AG09319 (cell line): ENCODE results near the gene PKD1L1.

Experiments
- DNase-seq: peaks from one replicate; pipeline ENCODE4 v3.0.0-alpha.2; 2010; ENCODE audit warnings: low read depth; ENCODE audit errors: extremely low read depth
- TF ChIP-seq, protein P1 (sequence below): IDR thresholded peaks from 2 replicates; pipeline ENCODE4 v1.5.1; 2011; ENCODE audit warnings: low read depth, mild to moderate bottlenecking, inconsistent platforms, low read length, moderate library complexity

The PKD1L1 gene

DNA sequence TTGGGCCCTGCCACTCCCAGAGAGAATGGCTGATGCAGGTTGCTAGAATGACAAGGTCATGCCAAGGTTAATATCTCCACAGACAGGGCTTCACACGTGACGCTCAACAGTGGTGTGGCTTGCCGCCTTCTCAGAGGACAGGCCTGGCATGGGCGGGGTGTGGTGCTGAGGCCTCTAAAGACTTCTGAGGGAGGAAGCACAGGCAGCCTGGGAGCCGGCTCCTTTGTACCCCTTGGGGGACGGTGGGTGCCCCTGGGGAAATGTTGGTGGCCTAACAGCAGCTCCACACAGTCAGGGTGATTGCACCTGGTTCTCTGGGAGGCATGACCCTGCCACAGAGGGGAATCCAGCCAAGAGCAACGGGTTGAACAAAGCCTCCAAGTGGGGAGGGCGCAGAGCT is 115.1 kb downstream of the PKD1L1 start:
- DNase-seq = no peak
- TF ChIP-seq, protein P1, sequence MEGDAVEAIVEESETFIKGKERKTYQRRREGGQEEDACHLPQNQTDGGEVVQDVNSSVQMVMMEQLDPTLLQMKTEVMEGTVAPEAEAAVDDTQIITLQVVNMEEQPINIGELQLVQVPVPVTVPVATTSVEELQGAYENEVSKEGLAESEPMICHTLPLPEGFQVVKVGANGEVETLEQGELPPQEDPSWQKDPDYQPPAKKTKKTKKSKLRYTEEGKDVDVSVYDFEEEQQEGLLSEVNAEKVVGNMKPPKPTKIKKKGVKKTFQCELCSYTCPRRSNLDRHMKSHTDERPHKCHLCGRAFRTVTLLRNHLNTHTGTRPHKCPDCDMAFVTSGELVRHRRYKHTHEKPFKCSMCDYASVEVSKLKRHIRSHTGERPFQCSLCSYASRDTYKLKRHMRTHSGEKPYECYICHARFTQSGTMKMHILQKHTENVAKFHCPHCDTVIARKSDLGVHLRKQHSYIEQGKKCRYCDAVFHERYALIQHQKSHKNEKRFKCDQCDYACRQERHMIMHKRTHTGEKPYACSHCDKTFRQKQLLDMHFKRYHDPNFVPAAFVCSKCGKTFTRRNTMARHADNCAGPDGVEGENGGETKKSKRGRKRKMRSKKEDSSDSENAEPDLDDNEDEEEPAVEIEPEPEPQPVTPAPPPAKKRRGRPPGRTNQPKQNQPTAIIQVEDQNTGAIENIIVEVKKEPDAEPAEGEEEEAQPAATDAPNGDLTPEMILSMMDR = no peak

DNA sequence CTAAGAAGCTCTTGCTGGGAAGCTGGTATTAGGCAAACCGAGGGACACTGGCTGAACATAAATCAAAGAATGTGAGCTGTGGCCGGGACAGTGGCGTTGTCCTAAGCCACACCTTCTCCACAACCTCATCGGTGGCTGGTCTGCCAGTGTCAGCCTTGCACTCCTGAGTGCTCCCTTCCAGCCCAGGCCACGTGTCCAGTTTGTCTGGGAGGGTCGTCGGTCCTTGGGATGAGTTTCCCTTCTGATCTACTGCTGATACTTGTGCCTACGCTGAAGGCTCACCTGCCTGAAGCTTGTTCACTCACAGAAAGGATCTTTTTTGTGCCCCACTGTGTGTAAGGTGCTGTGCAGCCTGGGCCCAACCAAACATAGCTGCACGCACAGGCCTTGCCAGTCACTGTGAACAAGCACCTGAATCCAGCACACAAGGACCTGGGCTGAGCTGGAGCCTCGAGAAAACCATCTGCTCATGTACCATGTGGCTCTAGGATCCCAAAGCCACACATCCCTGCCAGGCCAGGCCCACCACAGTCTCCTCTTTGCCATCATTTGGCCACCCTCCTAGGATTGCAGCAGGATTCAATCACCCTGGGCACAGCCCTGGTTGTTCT is 116.1 kb downstream of the PKD1L1 start:
- no peak for DNase-seq
- TF ChIP-seq, protein P1 = no peak

DNA sequence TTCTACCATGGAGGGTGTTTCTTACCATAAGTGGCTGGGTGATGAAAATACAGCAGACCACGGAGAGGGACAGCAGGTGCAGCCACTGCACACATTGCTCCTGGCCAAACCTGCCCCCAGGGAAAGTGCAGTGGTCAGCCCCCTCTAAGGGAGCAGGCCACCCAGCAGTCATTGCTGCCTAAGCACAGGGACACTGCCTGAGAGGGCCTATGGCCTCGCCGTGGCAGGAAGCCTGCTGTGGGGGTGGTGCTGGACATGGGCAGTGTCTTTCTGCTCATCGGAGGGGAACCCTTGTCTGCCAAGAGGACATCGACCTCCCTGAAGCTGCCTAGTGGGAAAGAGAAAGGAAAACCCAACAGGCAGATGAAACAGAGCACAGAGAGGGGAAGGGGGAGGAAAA is 118.3 kb downstream of the PKD1L1 start:
- DNase-seq = no peak
- TF ChIP-seq, protein P1 = no peak

DNA sequence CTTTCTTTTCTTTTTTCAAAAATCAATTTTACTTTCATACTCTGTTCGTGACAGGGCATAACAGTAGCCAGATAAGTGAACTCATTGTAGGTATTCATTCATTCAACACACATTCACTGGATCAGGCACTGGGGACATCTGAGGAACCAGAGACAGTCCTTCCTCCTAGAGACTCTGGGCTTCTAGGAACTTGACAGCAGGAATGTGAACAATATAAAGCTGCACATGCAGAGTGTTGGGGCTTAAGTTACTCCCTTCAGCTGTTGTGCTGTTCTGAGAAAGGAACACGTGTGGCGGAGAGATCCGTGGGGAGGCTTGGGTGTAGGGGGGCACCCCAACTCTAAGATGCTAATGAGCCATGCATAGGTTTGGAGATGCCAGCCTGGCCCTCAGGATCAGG is 120.4 kb downstream of the PKD1L1 start:
- DNase-seq = no peak
- TF ChIP-seq, protein P1 = no peak

DNA sequence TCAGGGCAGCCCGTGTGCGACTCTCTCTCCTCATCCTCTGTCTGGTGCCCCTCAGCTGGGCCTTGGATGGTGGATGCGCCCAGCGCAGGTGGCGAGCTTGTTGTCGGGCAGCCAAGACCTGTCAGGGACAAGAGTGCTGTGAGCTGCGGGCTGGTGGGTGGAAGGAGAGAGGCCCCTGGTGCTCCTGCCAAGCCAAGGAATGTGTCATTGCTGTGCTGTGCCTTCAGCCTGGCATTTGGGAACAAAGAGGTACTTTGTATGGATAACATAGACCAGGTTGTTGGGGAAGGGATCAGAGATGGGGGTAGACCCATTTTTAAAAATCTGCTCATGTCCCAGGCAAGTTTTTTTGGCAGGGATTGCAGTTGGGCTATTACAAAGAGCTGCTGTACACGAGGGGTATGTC is 120.9 kb downstream of the PKD1L1 start:
- TF ChIP-seq, protein P1 = no peak
- DNase-seq = no peak

DNA sequence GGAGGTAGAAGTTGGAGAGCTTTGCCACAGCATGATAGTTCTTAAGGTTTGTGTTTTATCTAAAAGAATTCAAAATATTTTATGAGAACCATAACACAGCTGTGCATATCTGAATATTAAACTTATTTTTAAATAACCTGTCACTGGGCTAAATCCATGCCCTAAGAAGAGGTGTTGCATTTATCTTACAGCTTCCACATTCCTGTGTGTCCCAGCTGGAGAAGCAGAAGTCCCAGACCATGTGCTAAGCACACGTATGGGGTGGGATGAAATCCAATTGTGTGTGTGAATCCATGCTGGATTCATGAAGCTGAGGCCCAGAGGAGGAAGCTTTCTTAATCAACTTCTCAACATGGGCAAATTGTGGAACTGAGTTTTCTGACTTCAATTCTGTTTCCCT is 121.5 kb downstream of the PKD1L1 start:
- no peak for DNase-seq
- TF ChIP-seq, protein P1 = no peak

DNA sequence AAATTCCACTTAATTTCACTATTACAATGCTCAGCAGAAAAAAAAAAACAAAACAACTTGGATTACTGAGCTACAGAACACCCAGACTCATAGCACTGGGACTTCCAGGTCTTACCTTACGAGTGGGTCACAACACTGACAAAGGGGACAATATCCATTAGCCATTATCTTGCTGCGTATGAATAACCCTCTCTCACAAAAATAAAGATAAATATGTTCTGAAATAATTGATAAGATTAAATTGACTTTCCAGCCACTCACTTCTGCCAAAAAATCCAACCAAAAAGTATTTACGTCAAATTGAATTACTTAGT is 128.7 kb downstream of the PKD1L1 start:
- TF ChIP-seq, protein P1 = no peak
- no peak for DNase-seq
